ENCODE measurements around the gene ENG. TPM values are rescaled to one million over a fixed set of nuclear protein-coding genes. Genes with fewer than 3 reads are reported as not detected.

ENG gene
- total and polyA plus RNA-seq, 2 of the 4 experiments (the other 2 are of a cell fraction) = 3.6 to 83.3 TPM

DNA sequence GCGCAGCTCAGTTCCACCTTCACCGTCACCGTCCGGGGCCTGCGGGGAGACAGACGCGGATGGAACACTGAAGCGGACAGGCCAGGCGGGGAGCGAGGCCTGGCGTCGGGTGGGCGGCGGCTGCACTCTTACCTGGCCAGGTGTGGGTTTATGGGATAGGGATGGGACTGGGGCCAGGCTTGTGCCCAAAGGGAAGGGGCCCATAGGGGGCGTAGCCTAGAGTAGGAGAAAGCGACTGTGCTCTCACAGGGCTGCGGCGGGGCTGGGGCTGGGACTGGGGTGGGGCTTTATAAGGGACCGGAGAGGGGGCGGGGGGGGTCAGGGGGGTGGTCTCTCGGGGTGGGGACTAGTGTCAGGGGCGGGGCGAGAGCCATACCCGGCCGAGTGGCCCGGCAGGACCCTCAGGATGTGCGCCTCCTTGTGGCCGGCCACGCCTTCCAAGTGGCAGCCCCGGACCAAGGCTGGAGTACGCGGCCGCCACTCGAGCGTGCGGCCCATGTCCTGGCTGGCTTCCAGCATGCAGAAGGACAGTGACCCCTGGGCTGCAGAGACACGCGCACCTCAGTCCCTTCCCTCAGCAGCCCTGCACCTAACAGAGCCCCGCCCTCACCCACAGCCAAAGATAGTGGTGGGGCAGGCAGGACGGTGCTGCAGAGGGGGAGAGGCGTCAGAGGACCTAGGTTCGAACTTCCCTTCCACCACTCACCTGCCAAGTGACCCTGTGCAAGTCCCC, 29.0 kb downstream of the ENG start:
- H3K4me3 ChIP-seq (ENCODE audit: insufficient read depth, low read depth, low read length) = no peak overlapping the region
- H2BK120ac ChIP-seq (ENCODE audit: low read depth, low read length) = no peak overlapping the region
- no TSS peak for BruUV-seq (replicated peaks)
- H4K5ac ChIP-seq (ENCODE audit: low read depth, low read length) = no peak overlapping the region
- H3K9me1 ChIP-seq (ENCODE audit: insufficient read depth, low read length) = peaks cover 12% of the 10 kb centered on the region
- H2BK20ac ChIP-seq (ENCODE audit: low read depth, low read length) = no peak overlapping the region
- no peak overlapping the region for H3K4me2 ChIP-seq (ENCODE audit: low read depth, low read length)
- peak overlapping the region; percentile 32 for H2AFZ ChIP-seq (replicated peaks; ENCODE audit: low read length, poor library complexity)
- H3K4ac ChIP-seq (ENCODE audit: low read depth, low read length) = no peak overlapping the region
- no peak overlapping the region for H3K9ac ChIP-seq (ENCODE audit: low read depth, low read length)
- no peak overlapping the region for H2BK5ac ChIP-seq (ENCODE audit: low read depth, low read length, poor library complexity, severe bottlenecking)
- H4K8ac ChIP-seq (ENCODE audit: low read depth in 2 of 2, low read length in 2 of 2) = no peak overlapping the region
- no peak overlapping the region for H3K14ac ChIP-seq (replicated peaks; ENCODE audit: low read depth, low read length)
- WGBS, 2 experiments (ENCODE audit: extremely low coverage in 2 of 2, insufficient read length in 1 of 2) = 90% methylated on average over 4 of the region's 42 CpGs; no CpG with 5 or more reads in 1 of the 2 experiments
- POLR2A ChIA-PET (ENCODE audit: unreplicated experiment) = no interaction called here
- peak overlapping the region; percentile 24; the same call in 1 of the 2 replicates for H2AK5ac ChIP-seq (ENCODE audit: low read depth, low read length)
- H2BK15ac ChIP-seq (ENCODE audit: low read depth, low read length) = no peak overlapping the region
- intact Hi-C loops (cut with micrococcal nuclease) = no loop called here
- H3K56ac ChIP-seq (ENCODE audit: extremely low read depth, insufficient read depth, low read length) = no peak overlapping the region
- H3K79me1 ChIP-seq (ENCODE audit: low read depth in 1 of 2, low read length in 2 of 2) = peaks cover 23 to 57% of the 10 kb centered on the region in 2 experiments; a peak in 3 of 4 replicates
- peaks cover 12% of the 10 kb centered on the region for H3K4me1 ChIP-seq (ENCODE audit: control insufficient read depth, insufficient read depth, low read length)
- H3K18ac ChIP-seq (ENCODE audit: low read depth, low read length) = no peak overlapping the region
- TF ChIP-seq MAZ (IDR thresholded peaks at IDR 0.05; ENCODE audit: borderline replicate concordance, low read depth, low read length) (no peak), RAD21 (IDR thresholded peaks at IDR 0.05; ENCODE audit: low read length) (no peak; the same call in 1 of the 2 replicates), CEBPB (IDR thresholded peaks at IDR 0.05; ENCODE audit: low read depth, low read length) (no peak), SMC3 (IDR thresholded peaks at IDR 0.05; ENCODE audit: low read depth, low read length) (no peak)
- TF ChIP-seq, protein P1, sequence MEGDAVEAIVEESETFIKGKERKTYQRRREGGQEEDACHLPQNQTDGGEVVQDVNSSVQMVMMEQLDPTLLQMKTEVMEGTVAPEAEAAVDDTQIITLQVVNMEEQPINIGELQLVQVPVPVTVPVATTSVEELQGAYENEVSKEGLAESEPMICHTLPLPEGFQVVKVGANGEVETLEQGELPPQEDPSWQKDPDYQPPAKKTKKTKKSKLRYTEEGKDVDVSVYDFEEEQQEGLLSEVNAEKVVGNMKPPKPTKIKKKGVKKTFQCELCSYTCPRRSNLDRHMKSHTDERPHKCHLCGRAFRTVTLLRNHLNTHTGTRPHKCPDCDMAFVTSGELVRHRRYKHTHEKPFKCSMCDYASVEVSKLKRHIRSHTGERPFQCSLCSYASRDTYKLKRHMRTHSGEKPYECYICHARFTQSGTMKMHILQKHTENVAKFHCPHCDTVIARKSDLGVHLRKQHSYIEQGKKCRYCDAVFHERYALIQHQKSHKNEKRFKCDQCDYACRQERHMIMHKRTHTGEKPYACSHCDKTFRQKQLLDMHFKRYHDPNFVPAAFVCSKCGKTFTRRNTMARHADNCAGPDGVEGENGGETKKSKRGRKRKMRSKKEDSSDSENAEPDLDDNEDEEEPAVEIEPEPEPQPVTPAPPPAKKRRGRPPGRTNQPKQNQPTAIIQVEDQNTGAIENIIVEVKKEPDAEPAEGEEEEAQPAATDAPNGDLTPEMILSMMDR (conservative IDR thresholded peaks at IDR 0.05; ENCODE audit: low read depth, low read length) = peak; percentile 25; the same call in 1 of the 2 replicates
- H3K9me3 ChIP-seq (ENCODE audit: control insufficient read depth, insufficient read depth, low read length) = no peaks in the 10 kb centered on the region
- dilution Hi-C loops (cut with HindIII; ENCODE audit: low sequenced_read_pairs, unreplicated experiment) = no loop called here
- no peaks in the 10 kb centered on the region for H4K20me1 ChIP-seq (ENCODE audit: insufficient read depth, low read length)
- peaks cover 34% of the 10 kb centered on the region for H3K36me3 ChIP-seq (ENCODE audit: control insufficient read depth, insufficient read depth, low read length)
- in situ Hi-C loops (cut with MboI; ENCODE audit: low sequenced_read_pairs) = no loop called here
- no peak overlapping the region for H4K91ac ChIP-seq (ENCODE audit: insufficient read depth, low read depth, low read length)
- ATAC-seq (ENCODE audit: low read depth) = no peak
- H3K27ac ChIP-seq (ENCODE audit: insufficient read depth, low read length) = no peak overlapping the region
- no peak overlapping the region for H3K23ac ChIP-seq (ENCODE audit: low read depth, low read length)
- CTCF ChIA-PET = no interaction called here
- H3K27me3 ChIP-seq (ENCODE audit: control insufficient read depth, insufficient read depth, low read length) = no peaks in the 10 kb centered on the region
- peak overlapping the region; percentile 63 for H2AK9ac ChIP-seq (replicated peaks; ENCODE audit: low read depth, low read length, poor library complexity)
- no peak for DNase-seq
